ENCODE data around the gene ZNF444. TPM values are rescaled to one million over a fixed set of nuclear protein-coding genes. Genes with fewer than 3 reads are reported as not detected.

The ZNF444 gene
- total RNA-seq, 1 experiment from 2014 or later = 31.7 TPM

DNA sequence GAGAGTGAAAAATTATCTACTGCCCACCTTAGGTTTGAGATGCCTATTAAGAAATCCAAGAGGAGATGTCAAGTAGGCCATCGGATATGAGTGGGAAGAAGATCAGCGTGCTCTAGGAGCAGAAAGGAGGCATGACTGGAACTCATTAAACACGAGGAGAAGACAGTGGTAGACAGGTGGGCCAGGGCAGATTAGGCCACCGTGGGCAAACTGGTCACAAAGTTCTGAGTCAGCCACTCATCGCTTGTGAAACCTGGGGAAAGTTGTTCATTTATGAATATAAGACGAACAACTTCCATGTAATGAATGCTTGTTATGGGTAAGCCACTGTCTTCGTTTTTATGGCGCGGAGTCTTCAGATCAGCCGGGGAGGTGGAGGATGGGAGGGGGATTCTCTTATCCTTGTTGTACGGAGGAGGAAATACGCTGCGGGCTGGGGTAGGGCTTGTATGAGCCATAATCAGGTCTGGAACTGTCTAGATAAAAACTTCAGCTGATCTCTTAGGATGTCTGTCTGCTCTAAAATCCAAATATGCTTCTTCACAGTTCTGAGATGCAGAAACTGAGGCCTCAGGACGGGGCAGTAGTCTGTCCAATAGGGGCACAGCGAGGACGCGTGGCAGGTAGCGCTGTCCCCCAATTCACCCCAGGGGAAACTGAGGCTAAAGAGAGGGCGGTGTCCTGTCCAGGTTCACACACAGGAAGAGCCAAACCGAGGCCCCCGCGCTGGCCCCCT is 1.1 kb upstream of the ZNF444 start:
- TSS peak; percentile 91 for BruUV-seq (replicated peaks)
- Histone ChIP-seq H3K27ac (ENCODE audit: low read depth, low read length) (peak overlapping the region; percentile 52; the same call in 1 of the 2 replicates), H4K20me1 (ENCODE audit: insufficient read depth) (no peaks in the 10 kb centered on the region), H3K9me3 (ENCODE audit: control insufficient read depth in 1 of 2, insufficient read depth in 1 of 2, low read depth in 1 of 2, low read length in 2 of 2) (no peaks in the 10 kb centered on the region), H2AFZ (ENCODE audit: low read depth, low read length, poor library complexity, severe bottlenecking) (peak overlapping the region; percentile 54), H3K4me1 (ENCODE audit: control insufficient read depth in 1 of 2, insufficient read depth in 2 of 2, low read length in 2 of 2) (peaks cover 6 to 12% of the 10 kb centered on the region in 2 experiments), H3K27me3 (ENCODE audit: insufficient read depth, low read length) (no peaks in the 10 kb centered on the region), H3K4me3 (replicated peaks in 1 of 2; ENCODE audit: low read depth in 1 of 2, low read length in 2 of 2) (peak overlapping the region; percentile 71 to 72), H3K9me2 (ENCODE audit: insufficient read depth) (no peaks in the 10 kb centered on the region), H3K4me2 (ENCODE audit: low read length) (peak overlapping the region; percentile 96), H3K79me2 (ENCODE audit: insufficient read depth, low read length) (no peaks in the 10 kb centered on the region; the same call in 1 of the 2 replicates), H3K36me3 (ENCODE audit: control insufficient read depth in 1 of 2, insufficient read depth in 2 of 2, low read length in 2 of 2) (no peaks in the 10 kb centered on the region), H3K9ac (ENCODE audit: low read length) (peak overlapping the region; percentile 68)
- ChIA-PET CTCF (interaction anchor here (1.8 kb wide), 1 partner anchor 32 kb away, joined by 4 read pairs; no protein-coding TSS in a partner anchor), RAD21 (ENCODE audit: low non-redundant PET in 1 of 2, low total read pairs in 2 of 2, uncharacterized antibody in 2 of 2, unreplicated experiment in 2 of 2) (no interaction called here), POLR2A (interaction anchor here (1.1 to 1.3 kb wide), 2 partner anchors 15 to 19 kb away, joined by 4 to 6 read pairs; partner anchors contain the start of gene ZNF787)
- intact Hi-C loops (cut with micrococcal nuclease) = loop anchor here (1.0 kb wide), 2 partner anchors 19 to 174 kb away; partner anchors contain the start of genes ZNF787 and ZSCAN5A
- DNase-seq (ENCODE audit: low read depth, low spot score) = no peak
- ATAC-seq = peak; percentile 1; the same call in 1 of the 2 replicates
- TF ChIP-seq ELF1 (IDR thresholded peaks at IDR 0.05; ENCODE audit: borderline replicate concordance, low read depth) (no peak), CBX3 (IDR thresholded peaks at IDR 0.05; ENCODE audit: low read depth) (no peak), SRF (IDR thresholded peaks at IDR 0.05; ENCODE audit: low read depth) (no peak), ZBTB33 (IDR thresholded peaks at IDR 0.05; ENCODE audit: extremely low read depth, insufficient replicate concordance, low read length) (no peak), POLR2AphosphoS5 (IDR thresholded peaks at IDR 0.05; ENCODE audit: low read depth, low read length) (no peak), FOSL1 (IDR thresholded peaks at IDR 0.05; ENCODE audit: low read depth) (no peak), SIN3A (IDR thresholded peaks at IDR 0.05; ENCODE audit: low read depth) (no peak), EGR1 (IDR thresholded peaks at IDR 0.05; ENCODE audit: low read depth) (no peak), MAX (IDR thresholded peaks at IDR 0.05) (no peak), ZFX (IDR thresholded peaks at IDR 0.05) (no peak), YY1 (IDR thresholded peaks at IDR 0.05; ENCODE audit: extremely low read depth, insufficient replicate concordance, low read depth, low read length) (no peak), ZNF274 (IDR thresholded peaks at IDR 0.05; ENCODE audit: low read depth, low read length) (no peak), CEBPB (IDR thresholded peaks at IDR 0.05; ENCODE audit: low read depth) (no peak), EZH2 (IDR thresholded peaks at IDR 0.05) (no peak), JUND (IDR thresholded peaks at IDR 0.05) (no peak), SP1 (IDR thresholded peaks at IDR 0.05; ENCODE audit: low read depth) (no peak)
- TF ChIP-seq, protein P1, sequence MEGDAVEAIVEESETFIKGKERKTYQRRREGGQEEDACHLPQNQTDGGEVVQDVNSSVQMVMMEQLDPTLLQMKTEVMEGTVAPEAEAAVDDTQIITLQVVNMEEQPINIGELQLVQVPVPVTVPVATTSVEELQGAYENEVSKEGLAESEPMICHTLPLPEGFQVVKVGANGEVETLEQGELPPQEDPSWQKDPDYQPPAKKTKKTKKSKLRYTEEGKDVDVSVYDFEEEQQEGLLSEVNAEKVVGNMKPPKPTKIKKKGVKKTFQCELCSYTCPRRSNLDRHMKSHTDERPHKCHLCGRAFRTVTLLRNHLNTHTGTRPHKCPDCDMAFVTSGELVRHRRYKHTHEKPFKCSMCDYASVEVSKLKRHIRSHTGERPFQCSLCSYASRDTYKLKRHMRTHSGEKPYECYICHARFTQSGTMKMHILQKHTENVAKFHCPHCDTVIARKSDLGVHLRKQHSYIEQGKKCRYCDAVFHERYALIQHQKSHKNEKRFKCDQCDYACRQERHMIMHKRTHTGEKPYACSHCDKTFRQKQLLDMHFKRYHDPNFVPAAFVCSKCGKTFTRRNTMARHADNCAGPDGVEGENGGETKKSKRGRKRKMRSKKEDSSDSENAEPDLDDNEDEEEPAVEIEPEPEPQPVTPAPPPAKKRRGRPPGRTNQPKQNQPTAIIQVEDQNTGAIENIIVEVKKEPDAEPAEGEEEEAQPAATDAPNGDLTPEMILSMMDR (IDR thresholded peaks at IDR 0.05 in 2 of 3, conservative IDR thresholded peaks at IDR 0.05 in 1 of 3; ENCODE audit: borderline replicate concordance in 1 of 3, insufficient read depth in 1 of 3, low read depth in 2 of 3, low read length in 2 of 3) = no peak
